ENCODE results near the gene HSPA2. TPM values are rescaled to one million over a fixed set of nuclear protein-coding genes. Genes with fewer than 3 reads are reported as not detected.

The HSPA2 gene
- total RNA-seq = 18.5 and 19.7 TPM in 2 replicates

GRCh38 chr14:64540208-64541202, at the start of gene HSPA2:
TSS of gene HSPA2 (plus strand) at chr14:64540741. CDS start at chr14:64540850, 109 bp downstream.

GRCh38 chr14:64503434-64504309, 36.9 kb upstream of the HSPA2 start, which contains the start of gene ZBTB25:
TSS of gene ZBTB25 (minus strand) at chr14:64503838. CDS start at chr14:64490533, 13,305 bp downstream.

GRCh38 chr14:64504310-64504896, 36.1 kb upstream of the HSPA2 start, which contains the start of gene ZBTB1:
TSS of gene ZBTB1 (plus strand) at chr14:64504770. CDS start at chr14:64521505, 16,735 bp downstream.

GRCh38 chr14:64549791-64550620, 9.5 kb downstream of the HSPA2 start, which contains the start of gene PPP1R36:
TSS of gene PPP1R36 (plus strand) at chr14:64549961. CDS start at chr14:64549998, 37 bp downstream.

Other genes with a start within 250 kb of the HSPA2 start
- not detected in 2 replicates for gene ESR2, start 246.4 kb upstream of the HSPA2 start, total RNA-seq
- 71.8 and 75.5 TPM in 2 replicates for gene MTHFD1, start 152.4 kb upstream of the HSPA2 start, total RNA-seq
- 0.71 and 1.2 TPM in 2 replicates for gene AKAP5, start 75.2 kb upstream of the HSPA2 start, total RNA-seq
- 3.2 and 6.6 TPM in 2 replicates for gene ZBTB25, start 36.9 kb upstream of the HSPA2 start, total RNA-seq
- 20.2 and 36.0 TPM in 2 replicates for gene ZBTB1, start 36.0 kb upstream of the HSPA2 start, total RNA-seq
- 0.18 and 1.2 TPM in 2 replicates for gene PPP1R36, start 9.2 kb downstream of the HSPA2 start, total RNA-seq
- gene PLEKHG3, start 163.7 kb downstream of the HSPA2 start, total RNA-seq = 2.3 and 2.6 TPM in 2 replicates